IPS-18c (cell line): Measurements from ENCODE around the gene SGSM2.
A peak's percentile ranks its signal among the peaks of the same experiment; 100 is the strongest.

Experiments
- H3K4me3 ChIP-seq: 2 replicates; pipeline ENCODE4 v1.7.0; 2013; ENCODE audit warnings: low read depth, mild to moderate bottlenecking, low read length, moderate library complexity; ENCODE audit not compliant: insufficient read depth
- H3K9me3 ChIP-seq: one replicate; pipeline ENCODE4 v1.6.1; 2013; ENCODE audit warnings: mild to moderate bottlenecking, low read length, moderate library complexity; ENCODE audit not compliant: control insufficient read depth, insufficient read depth

Gene SGSM2

GRCh38 chr17:2388683-2389055 is 51.4 kb downstream of the SGSM2 start:
- no peak overlapping the region for H3K4me3 ChIP-seq
- H3K9me3 ChIP-seq = no peaks in the 10 kb centered on the region

- Histone ChIP-seq H3K4me3 (no peak overlapping the region), H3K9me3 (no peaks in the 10 kb centered on the region)
Observed at GRCh38 chr17:2390199-2390836, 53.0 kb downstream of the SGSM2 start.

GRCh38 chr17:2391597-2392251 is 54.4 kb downstream of the SGSM2 start:
- Histone ChIP-seq H3K4me3 (peak overlapping the region; percentile 77), H3K9me3 (no peaks in the 10 kb centered on the region)

- Histone ChIP-seq H3K9me3 (no peaks in the 10 kb centered on the region), H3K4me3 (peak overlapping the region; percentile 77)
Observed at GRCh38 chr17:2392252-2393173, 55.2 kb downstream of the SGSM2 start.

GRCh38 chr17:2393174-2393953 is 56.1 kb downstream of the SGSM2 start:
- no peaks in the 10 kb centered on the region for H3K9me3 ChIP-seq
- H3K4me3 ChIP-seq = peak overlapping the region; percentile 77

- no peaks in the 10 kb centered on the region for H3K9me3 ChIP-seq
- H3K4me3 ChIP-seq = peak overlapping the region; percentile 34
Observed at GRCh38 chr17:2393954-2394749, 56.9 kb downstream of the SGSM2 start.

- no peaks in the 10 kb centered on the region for H3K9me3 ChIP-seq
- H3K4me3 ChIP-seq = 0 out of 2 replicates have a peak overlapping the region, but pooled peaks have one; percentile 34
Observed at GRCh38 chr17:2394775-2395201, 57.5 kb downstream of the SGSM2 start.

GRCh38 chr17:2395258-2396181 is 58.2 kb downstream of the SGSM2 start:
- H3K9me3 ChIP-seq = no peaks in the 10 kb centered on the region
- H3K4me3 ChIP-seq = no peak overlapping the region

- Histone ChIP-seq H3K9me3 (no peaks in the 10 kb centered on the region), H3K4me3 (peak overlapping the region; percentile 51)
Observed at GRCh38 chr17:2396192-2396567, 58.9 kb downstream of the SGSM2 start.

- peak overlapping the region; percentile 51 for H3K4me3 ChIP-seq
- no peaks in the 10 kb centered on the region for H3K9me3 ChIP-seq
Observed at GRCh38 chr17:2396568-2397246, 59.4 kb downstream of the SGSM2 start.

- Histone ChIP-seq H3K4me3 (peak overlapping the region; percentile 80), H3K9me3 (no peaks in the 10 kb centered on the region)
Observed at GRCh38 chr17:2397247-2398171, 60.2 kb downstream of the SGSM2 start.

GRCh38 chr17:2398182-2398581 is 60.9 kb downstream of the SGSM2 start:
- Histone ChIP-seq H3K9me3 (no peaks in the 10 kb centered on the region), H3K4me3 (peak overlapping the region; percentile 80)

GRCh38 chr17:2398655-2399571 is 61.6 kb downstream of the SGSM2 start:
- Histone ChIP-seq H3K9me3 (no peaks in the 10 kb centered on the region), H3K4me3 (peak overlapping the region; percentile 80)
